OCI-LY1 (cell line): ENCODE data around the gene RNASE12.
A peak's percentile ranks its signal among the peaks of the same experiment; 100 is the strongest.

Source experiments
- H2AFZ ChIP-seq: fragments of 200-600 bp; sonication (generic), shearing (Covaris generic); 2 replicates; pipeline ENCODE4 v1.6.0; 2014; ENCODE audit warnings: antibody characterized with exemption, mild to moderate bottlenecking, low read length
- H3F3A ChIP-seq: fragments of 200-600 bp; sonication (generic), shearing (Covaris generic); 2 replicates; pipeline ENCODE4 v1.6.0; 2014; ENCODE audit warnings: mild to moderate bottlenecking, antibody characterized with exemption, low read length, moderate library complexity; ENCODE audit not compliant: insufficient read depth
- H3K27ac ChIP-seq: fragments of 200-600 bp; sonication (generic); 2 replicates; pipeline ENCODE4 v1.5.1; 2014; ENCODE audit warnings: low read length, mixed run types, mild to moderate bottlenecking, low read depth; ENCODE audit not compliant: poor library complexity, severe bottlenecking
- H3K27me3 ChIP-seq: fragments of 200-600 bp; sonication (generic); 2 replicates; pipeline ENCODE4 v1.6.0; 2014; ENCODE audit warnings: antibody characterized with exemption, mild to moderate bottlenecking, low read length, moderate library complexity; ENCODE audit not compliant: insufficient read depth
- H3K36me3 ChIP-seq: fragments of 200-600 bp; sonication (generic); 2 replicates; pipeline ENCODE4 v1.6.1; 2014; ENCODE audit warnings: mild to moderate bottlenecking, antibody characterized with exemption, low read length, moderate library complexity, mixed read lengths; ENCODE audit not compliant: insufficient read depth
- H3K4me1 ChIP-seq: fragments of 200-600 bp; sonication (generic); 2 replicates; pipeline ENCODE4 v1.5.1; 2014; ENCODE audit warnings: mild to moderate bottlenecking, low read length, moderate library complexity; ENCODE audit not compliant: insufficient read depth, severe bottlenecking
- H3K4me2 ChIP-seq: fragments of 200-600 bp; sonication (generic), shearing (Covaris generic); 2 replicates; pipeline ENCODE4 v1.6.1; 2014; ENCODE audit warnings: low read length
- H3K4me3 ChIP-seq: fragments of 200-600 bp; sonication (generic); 2 replicates; pipeline ENCODE4 v1.5.1; 2014; ENCODE audit warnings: low read length, low read depth, mild to moderate bottlenecking, mixed read lengths; ENCODE audit not compliant: poor library complexity, severe bottlenecking
- H3K79me2 ChIP-seq: fragments of 200-600 bp; shearing (Covaris generic); 2 replicates; pipeline ENCODE4 v1.6.1; 2016; ENCODE audit warnings: mixed run types, low read length, mixed read lengths; ENCODE audit not compliant: insufficient read depth
- H3K9ac ChIP-seq: fragments of 200-600 bp; sonication (generic), shearing (Covaris generic); 2 replicates; pipeline ENCODE4 v1.6.1; 2014; ENCODE audit warnings: mild to moderate bottlenecking, low read length, mixed read lengths
- H3K9me2 ChIP-seq: fragments of 200-600 bp; sonication (generic), shearing (Covaris generic); 2 replicates; pipeline ENCODE4 v1.6.1; 2014; ENCODE audit warnings: low read depth, mild to moderate bottlenecking, low read length, mixed read lengths
- H3K9me3 ChIP-seq: fragments of 200-600 bp; shearing (Covaris generic); 2 replicates; pipeline ENCODE4 v1.6.1; 2014; ENCODE audit warnings: low read length, mixed read lengths
- H4K20me1 ChIP-seq: fragments of 200-600 bp; sonication (generic), shearing (Covaris generic); 2 replicates; pipeline ENCODE4 v1.6.0; 2016; ENCODE audit warnings: mild to moderate bottlenecking, low read length; ENCODE audit not compliant: insufficient read depth
- CTCF ChIP-seq: fragments of 200-600 bp; sonication (generic), shearing (Covaris generic); IDR thresholded peaks from 2 replicates; pipeline ENCODE4 v1.5.1; 2017; ENCODE audit warnings: mild to moderate bottlenecking, antibody characterized with exemption, low read length, moderate library complexity, mixed read lengths
- EZH2 ChIP-seq: fragments of 200-600 bp; sonication (generic), shearing (Covaris generic); IDR thresholded peaks from 2 replicates; pipeline ENCODE4 v1.8.0; 2017; ENCODE audit warnings: borderline replicate concordance, mixed run types, mild to moderate bottlenecking, antibody characterized with exemption, low read length, moderate library complexity, mixed read lengths

RNASE12 gene, protein sequence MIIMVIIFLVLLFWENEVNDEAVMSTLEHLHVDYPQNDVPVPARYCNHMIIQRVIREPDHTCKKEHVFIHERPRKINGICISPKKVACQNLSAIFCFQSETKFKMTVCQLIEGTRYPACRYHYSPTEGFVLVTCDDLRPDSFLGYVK

DNA sequence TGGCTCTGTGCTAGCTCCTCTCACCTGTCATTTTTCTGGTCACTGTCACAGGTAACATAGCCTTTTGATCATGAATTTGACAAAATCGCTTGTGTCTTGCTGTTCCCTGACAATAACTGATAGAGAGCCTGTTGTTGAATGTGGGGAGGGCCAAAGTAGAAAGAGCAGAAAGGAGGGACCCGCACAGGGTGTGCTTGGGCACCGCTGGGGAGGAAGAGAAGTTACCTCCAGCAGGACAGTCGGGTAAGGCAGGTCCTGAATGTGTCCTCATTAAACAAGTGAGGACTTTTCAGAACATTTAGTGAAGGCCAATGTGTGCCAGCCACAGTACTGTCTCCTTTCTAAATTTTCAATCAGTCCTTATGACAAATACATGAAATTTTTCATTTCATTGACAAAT lies at the start of gene RNASE12:
RNASE12 (minus strand) TSS at position 142 of the 400 bp plus-strand sequence. CDS start 653 bp downstream, outside the sequence.
- H3K79me2 ChIP-seq, result no peaks in the 10 kb centered on the region
- H3F3A ChIP-seq, result no peaks in the 10 kb centered on the region
- H3K9ac ChIP-seq, result no peak within 1 kb of the TSS
- H3K4me1 ChIP-seq, result no peaks in the 10 kb centered on the region
- no peaks in the 10 kb centered on the region for H3K9me3 ChIP-seq
- no peaks in the 10 kb centered on the region for H4K20me1 ChIP-seq
- 0 out of 2 replicates have a peak, but pooled peaks cover 4% of the 10 kb centered on the region for H3K27me3 ChIP-seq
- H3K4me2 ChIP-seq, result no peak within 1 kb of the TSS
- H2AFZ ChIP-seq, result no peak within 1 kb of the TSS
- TF ChIP-seq CTCF, result no peak
- TF ChIP-seq EZH2, result no peak
- no peak within 1 kb of the TSS for H3K4me3 ChIP-seq
- no peaks in the 10 kb centered on the region for H3K36me3 ChIP-seq
- H3K27ac ChIP-seq, result no peak within 1 kb of the TSS
- H3K9me2 ChIP-seq, result no peaks in the 10 kb centered on the region

GRCh38 chr14:20632831-20633691 lies 41.9 kb upstream of the RNASE12 start:
- Histone ChIP-seq H4K20me1 (no peaks in the 10 kb centered on the region), H3K9me3 (no peaks in the 10 kb centered on the region), H3K9ac (peak overlapping the region; percentile 17; the same call in 1 of the 2 replicates), H3K27ac (no peak overlapping the region), H3K27me3 (no peaks in the 10 kb centered on the region), H3K79me2 (no peaks in the 10 kb centered on the region), H3K4me3 (peak overlapping the region; percentile 60), H3K4me2 (peak overlapping the region; percentile 78), H3K36me3 (no peaks in the 10 kb centered on the region), H2AFZ (no peak overlapping the region), H3F3A (no peaks in the 10 kb centered on the region), H3K4me1 (peaks cover 29% of the 10 kb centered on the region), H3K9me2 (no peaks in the 10 kb centered on the region)
- TF ChIP-seq CTCF (no peak), EZH2 (no peak)

GRCh38 chr14:20632448-20632830 lies 41.3 kb upstream of the RNASE12 start:
- Histone ChIP-seq H3K27ac (no peak overlapping the region), H4K20me1 (no peaks in the 10 kb centered on the region), H3K9me3 (no peaks in the 10 kb centered on the region), H3K9me2 (no peaks in the 10 kb centered on the region), H3K27me3 (no peaks in the 10 kb centered on the region), H3K36me3 (no peaks in the 10 kb centered on the region), H3K4me3 (peak overlapping the region; percentile 60), H3K4me2 (peak overlapping the region; percentile 78), H2AFZ (no peak overlapping the region), H3F3A (no peaks in the 10 kb centered on the region), H3K4me1 (peaks cover 35% of the 10 kb centered on the region), H3K9ac (peak overlapping the region; percentile 17; the same call in 1 of the 2 replicates), H3K79me2 (no peaks in the 10 kb centered on the region)
- no peak for TF ChIP-seq EZH2
- TF ChIP-seq CTCF, result no peak
